NB4 (cell line): ENCODE data around the gene ERBB3.

ENCODE experiments used
- DNase-seq: peaks from one replicate; pipeline ENCODE4 v3.0.0; 2010; ENCODE audit warnings: low read depth
- H3K4me3 ChIP-seq: one replicate; pipeline ENCODE4 v1.5.1; 2011; ENCODE audit warnings: mild to moderate bottlenecking, low read depth, low read length, moderate library complexity
- MYC ChIP-seq: IDR thresholded peaks from 2 replicates; pipeline ENCODE4 v1.6.1; 2011; ENCODE audit warnings: low read depth, low read length
- POLR2A ChIP-seq: IDR thresholded peaks from 2 replicates; pipeline ENCODE4 v1.6.1; 2011; ENCODE audit warnings: mild to moderate bottlenecking; ENCODE audit not compliant: insufficient read length; ENCODE audit errors: extremely low read depth
- TF ChIP-seq, protein P1 (sequence below): IDR thresholded peaks from 2 replicates; pipeline ENCODE4 v1.6.1; 2011; ENCODE audit warnings: low read depth, low read length
- TF ChIP-seq, protein P2 (sequence below): IDR thresholded peaks from one replicate; pipeline ENCODE4 v1.5.1; 2012; ENCODE audit warnings: low read depth, low read length

ERBB3 gene

DNA sequence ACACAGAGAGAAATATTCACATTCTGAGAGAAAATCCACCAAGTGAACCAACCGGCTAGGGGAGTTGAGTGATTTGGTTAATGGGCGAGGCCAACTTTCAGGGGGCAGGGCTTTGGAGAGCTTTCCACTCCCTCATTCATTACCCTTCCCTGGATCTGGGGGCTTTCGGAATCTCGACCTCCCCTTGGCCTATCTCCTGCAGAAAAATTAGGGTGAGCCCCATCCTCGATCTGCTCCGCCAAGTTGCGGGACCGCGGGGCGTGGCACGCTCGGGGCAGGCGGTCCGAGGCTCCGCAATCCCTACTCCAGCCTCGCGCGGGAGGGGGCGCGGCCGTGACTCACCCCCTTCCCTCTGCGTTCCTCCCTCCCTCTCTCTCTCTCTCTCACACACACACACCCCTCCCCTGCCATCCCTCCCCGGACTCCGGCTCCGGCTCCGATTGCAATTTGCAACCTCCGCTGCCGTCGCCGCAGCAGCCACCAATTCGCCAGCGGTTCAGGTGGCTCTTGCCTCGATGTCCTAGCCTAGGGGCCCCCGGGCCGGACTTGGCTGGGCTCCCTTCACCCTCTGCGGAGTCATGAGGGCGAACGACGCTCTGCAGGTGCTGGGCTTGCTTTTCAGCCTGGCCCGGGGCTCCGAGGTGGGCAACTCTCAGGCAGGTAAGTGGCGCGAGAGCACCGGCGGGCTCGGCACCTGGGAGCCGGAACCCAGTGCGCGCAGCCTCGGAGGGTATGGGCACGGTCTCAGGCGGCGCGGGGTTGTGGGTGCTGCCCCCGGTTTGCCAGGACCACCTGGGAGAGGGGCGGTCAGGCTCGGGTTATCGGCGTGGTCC lies at the start of gene ERBB3:
TSS of gene ERBB3 (plus strand) at position 443 of the 833 bp plus-strand sequence. CDS start at position 579, 136 bp downstream.
- TF ChIP-seq, protein P1, sequence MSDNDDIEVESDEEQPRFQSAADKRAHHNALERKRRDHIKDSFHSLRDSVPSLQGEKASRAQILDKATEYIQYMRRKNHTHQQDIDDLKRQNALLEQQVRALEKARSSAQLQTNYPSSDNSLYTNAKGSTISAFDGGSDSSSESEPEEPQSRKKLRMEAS, result no peak
- TF ChIP-seq, protein P2, sequence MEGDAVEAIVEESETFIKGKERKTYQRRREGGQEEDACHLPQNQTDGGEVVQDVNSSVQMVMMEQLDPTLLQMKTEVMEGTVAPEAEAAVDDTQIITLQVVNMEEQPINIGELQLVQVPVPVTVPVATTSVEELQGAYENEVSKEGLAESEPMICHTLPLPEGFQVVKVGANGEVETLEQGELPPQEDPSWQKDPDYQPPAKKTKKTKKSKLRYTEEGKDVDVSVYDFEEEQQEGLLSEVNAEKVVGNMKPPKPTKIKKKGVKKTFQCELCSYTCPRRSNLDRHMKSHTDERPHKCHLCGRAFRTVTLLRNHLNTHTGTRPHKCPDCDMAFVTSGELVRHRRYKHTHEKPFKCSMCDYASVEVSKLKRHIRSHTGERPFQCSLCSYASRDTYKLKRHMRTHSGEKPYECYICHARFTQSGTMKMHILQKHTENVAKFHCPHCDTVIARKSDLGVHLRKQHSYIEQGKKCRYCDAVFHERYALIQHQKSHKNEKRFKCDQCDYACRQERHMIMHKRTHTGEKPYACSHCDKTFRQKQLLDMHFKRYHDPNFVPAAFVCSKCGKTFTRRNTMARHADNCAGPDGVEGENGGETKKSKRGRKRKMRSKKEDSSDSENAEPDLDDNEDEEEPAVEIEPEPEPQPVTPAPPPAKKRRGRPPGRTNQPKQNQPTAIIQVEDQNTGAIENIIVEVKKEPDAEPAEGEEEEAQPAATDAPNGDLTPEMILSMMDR, result no peak
- TF ChIP-seq MYC (no peak), POLR2A (no peak)
- peak within 1 kb of the TSS; percentile 57 for H3K4me3 ChIP-seq
- peak; percentile 82 for DNase-seq

DNA sequence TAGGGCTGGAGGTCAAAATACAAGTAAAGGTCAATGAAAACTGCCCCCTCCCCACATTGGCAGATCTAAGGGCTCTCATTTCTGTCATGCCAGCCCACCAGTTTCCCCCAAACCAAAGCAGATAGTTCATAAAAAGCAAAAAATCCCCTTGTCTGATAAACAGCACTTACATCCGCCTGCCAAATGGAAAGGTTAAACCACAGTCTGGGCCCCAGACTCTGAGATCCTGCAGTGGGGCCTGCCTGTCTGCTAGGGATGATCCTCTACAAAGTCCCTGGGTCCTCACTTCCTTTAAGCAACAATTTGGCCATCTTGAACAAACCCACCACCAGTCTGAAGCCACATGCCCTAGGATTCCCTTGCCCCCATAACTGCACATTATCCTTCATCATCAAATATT lies 48.0 kb upstream of the ERBB3 start:
- no peak for TF ChIP-seq POLR2A
- TF ChIP-seq MYC, result no peak
- TF ChIP-seq, protein P2, result no peak
- TF ChIP-seq, protein P1, result no peak
- no peak overlapping the region for H3K4me3 ChIP-seq
- DNase-seq, result no peak

DNA sequence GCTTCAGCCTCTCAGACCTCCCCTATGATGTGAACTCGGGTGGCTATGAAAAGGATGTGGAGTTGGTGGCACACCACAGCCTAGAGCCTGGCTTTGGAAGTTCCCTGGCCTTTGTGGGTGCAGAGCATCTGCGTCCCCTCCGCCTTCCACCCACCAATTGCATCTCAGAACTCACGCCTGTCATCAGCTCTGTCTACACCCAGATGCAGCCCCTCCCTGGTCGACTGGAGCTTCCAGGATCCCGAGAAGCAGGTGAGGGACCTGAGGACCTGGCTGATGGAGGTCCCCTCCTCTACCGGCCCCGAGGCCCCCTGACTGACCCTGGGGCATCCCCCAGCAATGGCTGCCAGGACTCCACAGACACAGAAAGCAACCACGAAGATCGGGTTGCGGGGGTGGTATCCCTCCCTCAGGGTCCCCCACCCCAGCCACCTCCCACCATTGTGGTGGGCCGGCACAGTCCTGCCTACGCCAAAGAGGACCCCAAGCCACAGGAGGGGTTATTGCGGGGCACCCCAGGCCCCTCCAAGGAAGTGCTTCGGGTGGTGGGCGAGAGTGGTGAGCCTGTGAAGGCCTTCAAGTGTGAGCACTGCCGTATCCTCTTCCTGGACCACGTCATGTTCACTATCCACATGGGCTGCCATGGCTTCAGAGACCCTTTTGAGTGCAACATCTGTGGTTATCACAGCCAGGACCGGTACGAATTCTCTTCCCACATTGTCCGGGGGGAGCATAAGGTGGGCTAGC lies 45.2 kb upstream of the ERBB3 start:
- no peak for DNase-seq
- TF ChIP-seq, protein P1, result no peak
- TF ChIP-seq MYC (no peak), POLR2A (no peak)
- TF ChIP-seq, protein P2, result no peak
- no peak overlapping the region for H3K4me3 ChIP-seq

DNA sequence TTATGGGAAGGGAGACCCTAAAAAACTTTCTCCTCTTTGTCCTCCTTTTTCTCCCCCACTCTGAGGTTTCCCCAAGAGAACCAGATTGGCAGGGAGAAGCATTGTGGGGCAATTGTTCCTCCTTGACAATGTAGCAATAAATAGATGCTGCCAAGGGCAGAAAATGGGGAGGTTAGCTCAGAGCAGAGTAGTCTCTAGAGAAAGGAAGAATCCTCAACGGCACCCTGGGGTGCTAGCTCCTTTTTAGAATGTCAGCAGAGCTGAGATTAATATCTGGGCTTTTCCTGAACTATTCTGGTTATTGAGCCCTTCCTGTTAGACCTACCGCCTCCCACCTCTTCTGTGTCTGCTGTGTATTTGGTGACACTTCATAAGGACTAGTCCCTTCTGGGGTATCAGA lies 42.8 kb upstream of the ERBB3 start:
- DNase-seq, result peak; percentile 63
- TF ChIP-seq, protein P1, result no peak
- TF ChIP-seq, protein P2, result no peak
- no peak for TF ChIP-seq MYC
- TF ChIP-seq POLR2A, result no peak
- no peak overlapping the region for H3K4me3 ChIP-seq

DNA sequence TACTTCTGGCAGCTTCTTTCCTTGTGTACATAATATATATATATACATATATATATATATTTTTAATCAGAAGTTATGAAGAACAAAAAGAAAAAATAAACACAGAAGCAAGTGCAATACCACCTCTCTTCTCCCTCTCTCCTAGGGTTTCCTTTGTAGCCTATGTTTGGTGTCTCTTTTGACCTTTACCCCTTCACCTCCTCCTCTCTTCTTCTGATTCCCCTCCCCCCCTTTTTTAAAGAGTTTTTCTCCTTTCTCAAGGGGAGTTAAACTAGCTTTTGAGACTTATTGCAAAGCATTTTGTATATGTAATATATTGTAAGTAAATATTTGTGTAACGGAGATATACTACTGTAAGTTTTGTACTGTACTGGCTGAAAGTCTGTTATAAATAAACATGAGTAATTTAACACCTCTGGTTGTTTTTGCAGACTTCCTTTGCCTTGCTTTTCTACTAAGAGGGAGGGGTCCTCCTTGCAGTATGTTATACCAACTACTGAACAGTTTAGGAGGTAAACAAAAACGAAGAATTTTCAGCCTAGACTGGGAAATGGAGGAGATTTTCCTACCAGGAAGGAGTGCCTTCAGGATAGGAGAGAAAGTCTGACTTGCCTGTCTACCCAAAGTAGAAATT lies 41.8 kb upstream of the ERBB3 start:
- no peak for DNase-seq
- TF ChIP-seq, protein P1, result no peak
- H3K4me3 ChIP-seq, result no peak overlapping the region

DNA sequence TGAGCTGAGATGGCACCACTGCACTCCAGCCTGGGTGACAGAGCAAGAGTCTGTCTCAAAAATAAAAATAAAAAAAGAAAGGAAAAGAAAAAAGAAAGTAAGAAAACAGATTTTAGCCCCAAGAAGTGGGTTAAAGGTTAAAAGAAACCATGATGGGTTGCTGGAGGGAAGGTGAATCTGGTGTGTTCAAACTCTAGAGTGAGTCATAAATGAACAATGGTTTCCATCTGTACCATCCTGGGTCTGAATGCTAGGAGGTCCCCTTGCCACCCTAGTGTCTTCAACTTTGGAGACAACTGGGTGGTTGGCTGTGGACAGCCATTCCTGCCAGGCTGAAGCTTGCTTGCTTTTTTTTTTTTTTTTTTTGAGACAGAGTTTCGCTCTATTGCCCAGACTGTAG lies 39.8 kb upstream of the ERBB3 start:
- TF ChIP-seq POLR2A (no peak), MYC (no peak)
- TF ChIP-seq, protein P1, result no peak
- TF ChIP-seq, protein P2, result no peak
- H3K4me3 ChIP-seq, result no peak overlapping the region
- no peak for DNase-seq
